GM12864 (cell line): Measurements from ENCODE around the gene DYRK1A.

Source experiments
- DNase-seq: peaks from one replicate; pipeline ENCODE4 v3.0.0-alpha.2; 2011; ENCODE audit warnings: low read depth
- H3K4me3 ChIP-seq: 2 replicates; pipeline ENCODE4 v1.5.1; 2011; ENCODE audit warnings: mild to moderate bottlenecking, low read depth, low read length, control low read depth
- CTCF ChIP-seq: IDR thresholded peaks from 2 replicates; pipeline ENCODE4 v1.5.1; 2011; ENCODE audit warnings: low read depth, mild to moderate bottlenecking, moderate library complexity, low read length, control low read depth, inconsistent platforms; ENCODE audit errors: missing control alignments

DYRK1A gene

GRCh38 chr21:37462087-37462861 lies 95.7 kb downstream of the DYRK1A start:
- DNase-seq: no peak
- H3K4me3 ChIP-seq: no peak overlapping the region
- TF ChIP-seq CTCF: no peak

- peak; percentile 75 for TF ChIP-seq CTCF
- DNase-seq: peak; percentile 27
- no peak overlapping the region; the same call in 1 of the 2 replicates for H3K4me3 ChIP-seq
These were observed 96.7 kb downstream of the DYRK1A start for GRCh38 chr21:37463083-37463801.

- no peak for DNase-seq
- no peak overlapping the region for H3K4me3 ChIP-seq
- TF ChIP-seq CTCF: no peak
These were observed 100.5 kb downstream of the DYRK1A start for GRCh38 chr21:37467082-37467481.

GRCh38 chr21:37468909-37469308 lies 102.3 kb downstream of the DYRK1A start:
- no peak for DNase-seq
- H3K4me3 ChIP-seq: no peak overlapping the region
- no peak for TF ChIP-seq CTCF

- no peak overlapping the region for H3K4me3 ChIP-seq
- DNase-seq: no peak
- TF ChIP-seq CTCF: no peak
These were observed 102.9 kb downstream of the DYRK1A start for GRCh38 chr21:37469441-37469840.

- DNase-seq: no peak
- no peak for TF ChIP-seq CTCF
- H3K4me3 ChIP-seq: no peak overlapping the region
These were observed 106.0 kb downstream of the DYRK1A start for GRCh38 chr21:37472581-37472980.
